ENCODE results near the gene SOX13. TPM values are rescaled to one million over a fixed set of nuclear protein-coding genes. Genes with fewer than 3 reads are reported as not detected.
A peak's percentile ranks its signal among the peaks of the same experiment; 100 is the strongest.

The SOX13 gene
- total and polyA plus RNA-seq, 11 donors = 8.2 to 16.0 (median 12.6) TPM

DNA sequence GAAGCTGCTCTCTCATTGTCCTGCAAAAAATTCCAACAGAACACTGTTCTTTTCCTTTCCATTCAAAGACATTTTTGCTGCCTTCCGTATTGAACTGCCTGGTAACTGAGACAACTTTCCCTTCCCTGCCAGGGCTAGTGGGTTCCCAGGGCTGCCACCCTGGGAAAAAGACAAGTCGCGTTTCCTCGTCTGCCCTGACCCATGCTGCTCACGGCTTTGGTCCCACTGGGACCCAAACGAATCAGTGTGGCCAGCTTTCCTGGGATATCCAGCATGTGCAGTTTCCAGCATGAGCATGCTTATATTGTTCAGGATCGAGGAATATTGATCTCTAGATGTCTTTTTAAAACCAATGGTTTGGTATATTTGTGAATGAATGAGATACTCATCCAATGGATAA is 18.2 kb downstream of the SOX13 start:
- intact Hi-C loops (cut with DNase I) = no loop called here
- Histone ChIP-seq H3K9me3 (no peaks in the 10 kb centered on the region), H3K4me1 (peaks cover 7 to 90% (median 55%) of the 10 kb centered on the region in 12 donors), H3K27me3 (no peaks in the 10 kb centered on the region), H3K4me3 (no peak overlapping the region), H3K36me3 (no peaks in the 10 kb centered on the region), H3K27ac (peak overlapping the region in 3 of 12 donors; percentile 13 to 92 (median 52))
- DNase-seq (no peak), ATAC-seq (no peak)
- TF ChIP-seq, protein P1, sequence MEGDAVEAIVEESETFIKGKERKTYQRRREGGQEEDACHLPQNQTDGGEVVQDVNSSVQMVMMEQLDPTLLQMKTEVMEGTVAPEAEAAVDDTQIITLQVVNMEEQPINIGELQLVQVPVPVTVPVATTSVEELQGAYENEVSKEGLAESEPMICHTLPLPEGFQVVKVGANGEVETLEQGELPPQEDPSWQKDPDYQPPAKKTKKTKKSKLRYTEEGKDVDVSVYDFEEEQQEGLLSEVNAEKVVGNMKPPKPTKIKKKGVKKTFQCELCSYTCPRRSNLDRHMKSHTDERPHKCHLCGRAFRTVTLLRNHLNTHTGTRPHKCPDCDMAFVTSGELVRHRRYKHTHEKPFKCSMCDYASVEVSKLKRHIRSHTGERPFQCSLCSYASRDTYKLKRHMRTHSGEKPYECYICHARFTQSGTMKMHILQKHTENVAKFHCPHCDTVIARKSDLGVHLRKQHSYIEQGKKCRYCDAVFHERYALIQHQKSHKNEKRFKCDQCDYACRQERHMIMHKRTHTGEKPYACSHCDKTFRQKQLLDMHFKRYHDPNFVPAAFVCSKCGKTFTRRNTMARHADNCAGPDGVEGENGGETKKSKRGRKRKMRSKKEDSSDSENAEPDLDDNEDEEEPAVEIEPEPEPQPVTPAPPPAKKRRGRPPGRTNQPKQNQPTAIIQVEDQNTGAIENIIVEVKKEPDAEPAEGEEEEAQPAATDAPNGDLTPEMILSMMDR (IDR thresholded peaks at IDR 0.05) = no peak
- TF ChIP-seq POLR2A (IDR thresholded peaks at IDR 0.05) = no peak
- WGBS, 4 donors = 62 to 81% (median 73%) methylated on average over 7 of the region's 7 CpGs

DNA sequence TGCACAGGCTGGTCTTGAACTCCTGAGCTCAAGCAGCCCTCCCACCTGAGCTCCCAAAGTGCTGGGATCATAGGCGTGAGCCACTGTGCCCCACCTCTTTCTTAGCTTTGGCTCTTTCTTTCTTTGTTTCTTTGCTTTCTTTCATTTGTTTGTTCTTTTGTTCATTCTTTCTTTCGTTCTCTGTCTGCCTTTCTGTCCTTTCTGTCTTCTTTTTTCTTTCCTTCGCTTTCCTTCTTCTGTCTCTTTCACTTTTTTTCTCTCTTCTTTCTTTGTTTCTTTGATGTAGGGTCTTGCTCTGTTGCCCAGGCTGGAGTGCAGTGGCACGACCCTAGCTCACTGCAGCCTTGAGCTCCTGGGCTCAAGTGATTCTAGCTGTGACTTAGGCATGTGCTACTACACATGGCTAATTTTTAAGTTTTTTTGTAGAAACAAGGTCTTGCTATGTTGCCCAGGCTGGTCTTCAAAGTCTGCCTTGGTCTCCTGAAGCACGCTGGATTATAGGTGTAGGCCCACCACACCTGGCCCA is 18.9 kb downstream of the SOX13 start:
- DNase-seq = no peak
- Histone ChIP-seq H3K27ac (peak overlapping the region in 1 of 12 donors; percentile 12), H3K4me1 (peaks cover 7 to 88% (median 53%) of the 10 kb centered on the region in 12 donors), H3K4me3 (no peak overlapping the region), H3K9me3 (no peaks in the 10 kb centered on the region), H3K27me3 (no peaks in the 10 kb centered on the region), H3K36me3 (no peaks in the 10 kb centered on the region)
- TF ChIP-seq, protein P1 (IDR thresholded peaks at IDR 0.05) = no peak
- TF ChIP-seq POLR2A (IDR thresholded peaks at IDR 0.05) = no peak
- WGBS, 4 donors = 90 to 95% (median 92%) methylated on average over 5 of the region's 5 CpGs
- no peak for ATAC-seq
- intact Hi-C loops (cut with DNase I) = no loop called here

DNA sequence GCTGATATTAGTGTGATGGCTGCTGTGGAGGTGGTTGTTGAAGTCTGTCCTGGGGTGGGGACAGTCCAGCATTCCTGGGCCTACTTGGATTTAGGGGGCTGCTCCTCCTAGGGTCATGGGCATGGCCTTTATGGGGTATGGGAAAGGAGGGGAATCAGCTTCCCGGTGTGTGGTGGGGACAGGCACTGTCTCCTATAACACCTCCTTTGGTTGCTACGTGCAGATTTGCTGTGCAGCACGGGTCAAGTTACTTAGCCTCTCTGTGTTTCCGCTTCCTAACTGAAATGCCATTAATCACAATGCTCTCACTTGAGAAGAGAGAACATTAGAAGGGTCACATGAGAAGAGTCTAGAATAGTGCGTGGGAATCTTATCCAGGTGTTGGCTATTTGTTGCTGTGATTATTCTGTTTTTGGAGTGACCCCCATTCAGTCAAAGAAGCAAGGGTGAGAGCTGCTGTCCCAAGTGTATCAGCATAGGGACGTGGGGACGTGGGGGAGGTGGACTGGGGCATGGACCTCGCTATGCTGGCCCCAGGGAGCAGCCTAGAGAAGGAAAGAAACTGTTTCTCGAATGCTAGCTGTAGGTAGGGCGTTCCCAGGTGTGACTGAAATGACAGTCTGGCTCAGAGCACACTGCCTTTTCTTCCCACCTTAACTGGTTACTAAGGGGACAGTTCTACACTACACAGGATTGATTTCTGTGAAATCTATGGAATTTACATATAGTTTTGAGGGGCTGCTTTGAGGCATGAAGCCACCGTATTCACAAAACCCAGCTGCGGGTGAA is 19.9 kb downstream of the SOX13 start:
- Histone ChIP-seq H3K4me1 (peaks cover 2 to 79% (median 44%) of the 10 kb centered on the region in 12 donors), H3K27ac (peak overlapping the region in 3 of 12 donors; percentile 12 to 39 (median 18)), H3K4me3 (no peak overlapping the region), H3K9me3 (no peaks in the 10 kb centered on the region), H3K27me3 (no peaks in the 10 kb centered on the region), H3K36me3 (no peaks in the 10 kb centered on the region)
- intact Hi-C loops (cut with DNase I) = no loop called here
- 81 to 86% (median 82%) methylated on average over 12 of the region's 12 CpGs for WGBS, 4 donors
- DNase-seq (no peak), ATAC-seq (no peak)
- TF ChIP-seq POLR2A (IDR thresholded peaks at IDR 0.05) = no peak
- TF ChIP-seq, protein P1 (IDR thresholded peaks at IDR 0.05) = no peak

DNA sequence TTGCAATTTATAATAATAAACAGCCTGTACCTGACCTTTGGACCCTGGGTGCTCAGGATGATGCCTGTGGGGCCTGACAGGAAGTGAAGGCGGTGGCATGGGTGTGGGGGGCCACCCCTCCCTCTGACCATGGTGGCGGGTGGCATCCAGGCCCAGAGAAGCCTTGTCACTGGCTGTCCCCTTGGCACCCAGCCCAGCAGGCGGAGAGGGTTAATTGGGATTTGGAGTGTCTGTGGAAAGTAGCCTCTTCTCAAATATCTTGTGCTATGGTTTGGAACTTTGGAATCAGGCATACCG is 20.5 kb downstream of the SOX13 start:
- 80 to 84% (median 81%) methylated on average over 4 of the region's 4 CpGs for WGBS, 4 donors
- no peaks in the 10 kb centered on the region for H3K36me3 ChIP-seq
- no peaks in the 10 kb centered on the region for H3K27me3 ChIP-seq
- H3K4me3 ChIP-seq = no peak overlapping the region
- no peak for TF ChIP-seq POLR2A (IDR thresholded peaks at IDR 0.05)
- TF ChIP-seq, protein P1 (IDR thresholded peaks at IDR 0.05) = no peak
- DNase-seq (no peak), ATAC-seq (no peak)
- intact Hi-C loops (cut with DNase I) = no loop called here
- H3K9me3 ChIP-seq = no peaks in the 10 kb centered on the region
- H3K27ac ChIP-seq = peak overlapping the region in 2 of 12 donors; percentile 1 to 18
- peaks cover 2 to 73% (median 38%) of the 10 kb centered on the region in 12 donors for H3K4me1 ChIP-seq

Data from heart left ventricle (tissue), 16 donors.